Stimulated activated naive CD8-positive, alpha-beta T cell treated with anti-CD3 and anti-CD28 coated beads, Interleukin-15, Interleukin-2, amounts not matched to agents 100 U/mL and 50 U/mL, for 24 hours (primary cell): ENCODE data around the gene OR52K1.
A peak's percentile ranks its signal among the peaks of the same experiment; 100 is the strongest.
"Not testable (repeated sequence)": the region's sequence is repeated elsewhere in the genome, so short reads cannot be mapped to it uniquely, and the experiment has no call there.

Source experiments
- ATAC-seq: fragments of 150-1000 bp; cut with Tn5 transposase; one replicate; pipeline ENCODE4 v1.10.0; 2021
- DNase-seq: peaks from one replicate; pipeline ENCODE4 v3.0.0; 2021

OR52K1 gene

GRCh38 chr11:4491878-4492606 lies 9.6 kb downstream of the OR52K1 start:
- no peak for ATAC-seq
- no peak for DNase-seq

GRCh38 chr11:4493480-4493818 lies 11.0 kb downstream of the OR52K1 start:
- DNase-seq, result no peak
- ATAC-seq, result no peak

- DNase-seq (no peak), ATAC-seq (no peak)
Observed at GRCh38 chr11:4495487-4495886, 13.0 kb downstream of the OR52K1 start.

- ATAC-seq (no peak), DNase-seq (no peak)
Observed at GRCh38 chr11:4495986-4496385, 13.5 kb downstream of the OR52K1 start.

- ATAC-seq, result no peak
- no peak for DNase-seq
Observed at GRCh38 chr11:4496557-4497248, 14.3 kb downstream of the OR52K1 start.

- no peak for DNase-seq
- no peak for ATAC-seq
Observed at GRCh38 chr11:4508886-4509285, 26.4 kb downstream of the OR52K1 start.

GRCh38 chr11:4511282-4512245 lies 29.1 kb downstream of the OR52K1 start:
- ATAC-seq (no peak), DNase-seq (no peak)

GRCh38 chr11:4514196-4514595 lies 31.8 kb downstream of the OR52K1 start:
- no peak for ATAC-seq

GRCh38 chr11:4522339-4522738 lies 39.9 kb downstream of the OR52K1 start:
- ATAC-seq (no peak), DNase-seq (no peak)

More at GRCh38 chr11:4514196-4514595, 31.8 kb downstream of the OR52K1 start:
- DNase-seq, result no peak

GRCh38 chr11:4522752-4523151 lies 40.3 kb downstream of the OR52K1 start:
- no peak for ATAC-seq
- DNase-seq, result no peak

- ATAC-seq (no peak), DNase-seq (no peak)
Observed at GRCh38 chr11:4523666-4524065, 41.2 kb downstream of the OR52K1 start.

- no peak for DNase-seq
- ATAC-seq, result no peak
Observed at GRCh38 chr11:4527926-4528325, 45.5 kb downstream of the OR52K1 start.

- not testable (repeated sequence) for DNase-seq, ATAC-seq
Observed at GRCh38 chr11:4531686-4532085, 49.2 kb downstream of the OR52K1 start.

- DNase-seq, result peak; percentile 38
Observed at GRCh38 chr11:4539603-4540219, 57.3 kb downstream of the OR52K1 start.

GRCh38 chr11:4541071-4541470 lies 58.6 kb downstream of the OR52K1 start:
- no peak for ATAC-seq
- DNase-seq, result no peak

More at GRCh38 chr11:4539603-4540219, 57.3 kb downstream of the OR52K1 start:
- peak; percentile 63 for ATAC-seq
